Measurements from ENCODE around the gene SPHK2.

The SPHK2 gene

GRCh38 chr19:48606463-48607358 is 12.6 kb upstream of the SPHK2 start, which contains the start of gene SPACA4:
Gene SPACA4 (plus strand): TSS chr19:48606742. CDS start chr19:48606979, 237 bp downstream.
- H3K4me3 ChIP-seq (ENCODE audit: low read length), result no peak within 1 kb of the TSS
- H3K4me1 ChIP-seq (ENCODE audit: low read length), result peaks cover 14% of the 10 kb centered on the region
- no peak within 1 kb of the TSS for H2AFZ ChIP-seq (ENCODE audit: low read depth, low read length)
- H3K79me2 ChIP-seq (ENCODE audit: low read length), result no peaks in the 10 kb centered on the region
- TF ChIP-seq CTCF (IDR thresholded peaks at IDR 0.05; ENCODE audit: low read depth, low read length), result no peak
- TF ChIP-seq EZH2phosphoT487 (IDR thresholded peaks at IDR 0.05; ENCODE audit: low read depth), result no peak
- no peaks in the 10 kb centered on the region for H3K9me3 ChIP-seq (ENCODE audit: insufficient read depth, low read length)
- H4K20me1 ChIP-seq (ENCODE audit: insufficient read depth, low read length), result no peaks in the 10 kb centered on the region
- no peak within 1 kb of the TSS for H3K27ac ChIP-seq (ENCODE audit: low read length)
- no peaks in the 10 kb centered on the region for H3K27me3 ChIP-seq (ENCODE audit: low read depth, low read length)
- no peak within 1 kb of the TSS for H3K9ac ChIP-seq (ENCODE audit: low read length)
- H3K4me2 ChIP-seq (ENCODE audit: low read length), result no peak within 1 kb of the TSS
- no peaks in the 10 kb centered on the region for H3K36me3 ChIP-seq (replicated peaks; ENCODE audit: low read depth, low read length)

GRCh38 chr19:48607359-48607755 is 11.9 kb upstream of the SPHK2 start:
- Histone ChIP-seq H3K9ac (ENCODE audit: low read length) (no peak overlapping the region), H3K4me3 (ENCODE audit: low read length) (no peak overlapping the region), H3K27me3 (ENCODE audit: low read depth, low read length) (no peaks in the 10 kb centered on the region), H3K4me2 (ENCODE audit: low read length) (no peak overlapping the region), H4K20me1 (ENCODE audit: insufficient read depth, low read length) (no peaks in the 10 kb centered on the region), H3K9me3 (ENCODE audit: insufficient read depth, low read length) (no peaks in the 10 kb centered on the region), H2AFZ (ENCODE audit: low read depth, low read length) (no peak overlapping the region), H3K36me3 (replicated peaks; ENCODE audit: low read depth, low read length) (no peaks in the 10 kb centered on the region), H3K27ac (ENCODE audit: low read length) (no peak overlapping the region), H3K4me1 (ENCODE audit: low read length) (peaks cover 14% of the 10 kb centered on the region), H3K79me2 (ENCODE audit: low read length) (no peaks in the 10 kb centered on the region)
- TF ChIP-seq EZH2phosphoT487 (IDR thresholded peaks at IDR 0.05; ENCODE audit: low read depth) (no peak), CTCF (IDR thresholded peaks at IDR 0.05; ENCODE audit: low read depth, low read length) (no peak)

GRCh38 chr19:48608798-48609263 is 10.5 kb upstream of the SPHK2 start:
- Histone ChIP-seq H3K27me3 (ENCODE audit: low read depth, low read length) (no peaks in the 10 kb centered on the region), H2AFZ (ENCODE audit: low read depth, low read length) (peak overlapping the region; percentile 89), H3K9me3 (ENCODE audit: insufficient read depth, low read length) (no peaks in the 10 kb centered on the region), H3K4me3 (ENCODE audit: low read length) (peak overlapping the region; percentile 61), H3K4me1 (ENCODE audit: low read length) (peaks cover 14% of the 10 kb centered on the region), H3K27ac (ENCODE audit: low read length) (peak overlapping the region; percentile 47), H3K79me2 (ENCODE audit: low read length) (no peaks in the 10 kb centered on the region), H3K9ac (ENCODE audit: low read length) (peak overlapping the region; percentile 38; the same call in 1 of the 2 replicates), H3K36me3 (replicated peaks; ENCODE audit: low read depth, low read length) (no peaks in the 10 kb centered on the region), H4K20me1 (ENCODE audit: insufficient read depth, low read length) (no peaks in the 10 kb centered on the region), H3K4me2 (ENCODE audit: low read length) (peak overlapping the region; percentile 84)
- TF ChIP-seq EZH2phosphoT487 (IDR thresholded peaks at IDR 0.05; ENCODE audit: low read depth), result no peak
- TF ChIP-seq CTCF (IDR thresholded peaks at IDR 0.05; ENCODE audit: low read depth, low read length), result peak; percentile 88

- Histone ChIP-seq H4K20me1 (ENCODE audit: insufficient read depth, low read length) (0 out of 2 replicates have a peak, but pooled peaks cover 6% of the 10 kb centered on the region), H3K27me3 (ENCODE audit: low read depth, low read length) (no peaks in the 10 kb centered on the region), H3K4me1 (ENCODE audit: low read length) (peaks cover 14% of the 10 kb centered on the region), H3K36me3 (replicated peaks; ENCODE audit: low read depth, low read length) (no peaks in the 10 kb centered on the region), H3K4me2 (ENCODE audit: low read length) (peak overlapping the region; percentile 84), H3K4me3 (ENCODE audit: low read length) (no peak overlapping the region), H3K27ac (ENCODE audit: low read length) (peak overlapping the region; percentile 47; the same call in 1 of the 2 replicates), H2AFZ (ENCODE audit: low read depth, low read length) (no peak overlapping the region), H3K9ac (ENCODE audit: low read length) (no peak overlapping the region), H3K9me3 (ENCODE audit: insufficient read depth, low read length) (no peaks in the 10 kb centered on the region), H3K79me2 (ENCODE audit: low read length) (no peaks in the 10 kb centered on the region)
- TF ChIP-seq CTCF (IDR thresholded peaks at IDR 0.05; ENCODE audit: low read depth, low read length) (no peak), EZH2phosphoT487 (IDR thresholded peaks at IDR 0.05; ENCODE audit: low read depth) (no peak)
Measured at GRCh38 chr19:48609571-48610108, 9.7 kb upstream of the SPHK2 start.
